C4-2B (cell line): ENCODE data around the gene CALML5.

Experiments
- ZFX ChIP-seq: fragments of 450-650 bp; IDR thresholded peaks from 2 replicates; pipeline ENCODE4 v1.6.1; 2017
- TF ChIP-seq, protein P1 (sequence below): fragments of 450-650 bp; conservative IDR thresholded peaks from 2 replicates; pipeline ENCODE4 v1.5.1; 2017; ENCODE audit warnings: mild to moderate bottlenecking

DNA sequence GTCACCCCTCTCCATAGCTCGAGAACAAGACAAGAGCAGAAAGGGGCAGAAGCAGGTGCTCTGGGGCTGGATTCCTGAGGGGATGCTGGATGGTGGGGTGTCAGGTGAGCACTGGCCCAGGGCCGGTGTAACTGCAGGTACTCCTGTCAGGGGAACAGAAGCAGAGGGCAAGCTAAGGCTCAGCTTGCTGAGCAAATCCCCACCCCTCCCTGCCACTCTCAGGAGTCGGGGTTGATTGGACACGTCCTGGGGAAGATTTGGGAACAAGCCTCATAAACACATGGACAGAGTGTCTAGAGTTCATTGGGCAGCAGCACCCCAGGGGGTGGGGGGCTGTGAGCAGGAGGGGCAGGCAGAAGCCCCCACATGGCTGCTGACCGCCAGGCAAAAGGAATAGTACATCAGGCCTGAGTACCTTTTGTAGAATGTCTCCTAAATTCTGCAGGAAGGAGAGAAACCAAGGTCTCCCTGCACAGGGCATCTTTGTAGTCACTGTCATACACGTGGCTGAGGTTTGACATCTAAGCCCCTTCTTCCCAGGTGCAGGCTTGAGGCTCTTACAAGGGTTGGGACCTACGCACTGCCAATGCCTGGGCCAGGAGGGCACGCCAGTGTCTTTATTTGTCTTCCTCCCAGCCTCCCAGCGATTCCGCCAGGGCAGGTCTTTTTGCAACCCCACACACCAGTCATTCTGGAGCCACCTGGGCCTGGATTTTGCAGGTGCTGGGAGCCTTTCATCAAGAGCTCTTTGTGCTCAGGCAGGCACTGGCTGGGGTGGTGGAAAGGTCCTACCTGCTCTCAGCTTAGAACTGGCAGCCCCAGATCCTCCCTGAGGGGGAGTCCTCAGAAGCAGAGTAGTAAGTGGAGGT, 28.2 kb upstream of the CALML5 start:
- TF ChIP-seq, protein P1, sequence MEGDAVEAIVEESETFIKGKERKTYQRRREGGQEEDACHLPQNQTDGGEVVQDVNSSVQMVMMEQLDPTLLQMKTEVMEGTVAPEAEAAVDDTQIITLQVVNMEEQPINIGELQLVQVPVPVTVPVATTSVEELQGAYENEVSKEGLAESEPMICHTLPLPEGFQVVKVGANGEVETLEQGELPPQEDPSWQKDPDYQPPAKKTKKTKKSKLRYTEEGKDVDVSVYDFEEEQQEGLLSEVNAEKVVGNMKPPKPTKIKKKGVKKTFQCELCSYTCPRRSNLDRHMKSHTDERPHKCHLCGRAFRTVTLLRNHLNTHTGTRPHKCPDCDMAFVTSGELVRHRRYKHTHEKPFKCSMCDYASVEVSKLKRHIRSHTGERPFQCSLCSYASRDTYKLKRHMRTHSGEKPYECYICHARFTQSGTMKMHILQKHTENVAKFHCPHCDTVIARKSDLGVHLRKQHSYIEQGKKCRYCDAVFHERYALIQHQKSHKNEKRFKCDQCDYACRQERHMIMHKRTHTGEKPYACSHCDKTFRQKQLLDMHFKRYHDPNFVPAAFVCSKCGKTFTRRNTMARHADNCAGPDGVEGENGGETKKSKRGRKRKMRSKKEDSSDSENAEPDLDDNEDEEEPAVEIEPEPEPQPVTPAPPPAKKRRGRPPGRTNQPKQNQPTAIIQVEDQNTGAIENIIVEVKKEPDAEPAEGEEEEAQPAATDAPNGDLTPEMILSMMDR, result no peak
- TF ChIP-seq ZFX, result no peak
